Head of caudate nucleus (tissue), 42 donors: ENCODE results near the gene CENPS.
"Not testable (repeated sequence)": the region's sequence is repeated elsewhere in the genome, so short reads cannot be mapped to it uniquely, and the experiment has no call there.

Source experiments
- DNase-seq, 42 donors: peaks; one replicate each; pipeline versions ENCODE4 v3.0.0 to v3.0.0-alpha.2; 2020 to 2021; ENCODE audit warnings: mixed read lengths in 7 of 42
- intact Hi-C: fragments of 100-400 bp; cut with DNase I; formaldehyde crosslinking; loops from one replicate; pipeline ENCODE4 v1.15.0; 2022

CENPS gene

DNA sequence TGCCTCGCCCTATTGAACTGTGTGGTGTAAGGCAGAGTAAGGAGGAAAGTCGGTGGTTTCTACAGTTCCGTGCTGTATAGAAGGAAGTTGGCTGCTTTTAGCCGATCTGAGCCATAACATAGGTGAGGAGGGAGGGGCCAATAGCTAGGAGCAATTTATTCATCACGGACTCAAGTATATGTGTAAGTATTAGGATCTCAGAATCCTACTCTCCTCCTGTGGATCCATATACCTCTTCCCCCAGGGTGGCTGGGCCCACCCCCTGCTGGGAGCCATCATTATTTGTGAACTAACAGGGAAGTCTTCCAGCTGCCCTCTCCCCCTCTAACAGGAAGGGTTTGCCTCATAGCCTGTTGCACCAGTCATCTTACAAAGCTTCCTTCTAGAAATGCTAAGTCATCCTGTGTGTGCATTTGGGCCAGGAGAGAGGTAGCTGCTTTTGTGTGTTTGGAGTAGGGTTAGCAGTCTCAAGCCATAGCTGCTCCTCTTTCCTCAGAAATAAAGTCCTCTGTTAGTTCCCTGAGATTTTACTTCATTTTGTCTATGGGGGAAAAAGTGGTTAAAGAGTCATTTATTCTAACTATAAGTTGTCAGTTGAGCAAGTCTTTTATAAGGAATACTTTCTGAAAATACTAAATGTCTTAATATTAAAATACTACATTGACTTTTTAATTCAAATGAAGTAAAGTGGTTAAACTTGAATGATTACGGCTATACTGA, 14.9 kb upstream of the CENPS start:
- peak in 11 of 42 donors; percentile 7 to 63 (median 30) for DNase-seq
- intact Hi-C loops: no loop called here

DNA sequence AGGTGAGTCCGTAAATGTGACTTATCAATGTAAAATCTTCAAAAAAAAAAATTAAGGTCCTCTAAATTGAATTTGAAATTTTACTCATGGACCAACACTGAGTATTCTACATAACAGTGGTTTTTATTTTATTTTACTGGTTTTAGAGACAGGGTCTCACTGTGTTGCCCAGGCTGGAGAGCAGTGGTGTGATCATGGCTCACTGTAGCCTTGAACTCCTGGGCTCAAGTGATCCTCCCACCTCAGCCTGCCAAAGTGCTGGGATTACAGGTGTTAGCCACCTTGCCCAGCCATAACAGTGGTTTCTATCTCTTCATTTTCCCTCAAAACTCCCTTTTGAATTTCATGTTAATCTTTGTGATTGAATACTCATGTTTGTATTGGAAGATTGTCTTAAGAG, 14.3 kb upstream of the CENPS start:
- DNase-seq, intact Hi-C loops: not testable (repeated sequence)

DNA sequence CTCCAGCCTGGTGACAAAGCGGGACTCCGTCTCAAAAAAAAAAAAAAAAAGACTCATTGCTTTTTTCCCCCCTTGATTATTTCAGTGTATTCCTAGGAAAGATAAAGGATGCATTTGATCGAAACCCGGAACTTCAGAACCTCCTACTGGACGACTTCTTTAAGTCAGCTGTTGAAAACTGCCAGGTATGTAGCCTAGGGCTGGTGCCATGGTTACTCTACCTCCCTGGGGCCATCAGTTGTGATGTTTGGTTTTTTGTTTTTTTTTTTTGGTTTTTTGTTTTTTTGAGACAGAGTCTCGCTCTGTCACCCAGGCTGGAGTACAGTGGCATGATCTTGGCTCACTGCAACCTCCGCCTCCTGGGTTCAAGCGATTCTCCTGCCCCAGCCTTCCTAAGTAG, 11.5 kb upstream of the CENPS start:
- intact Hi-C loops, DNase-seq: not testable (repeated sequence)

DNA sequence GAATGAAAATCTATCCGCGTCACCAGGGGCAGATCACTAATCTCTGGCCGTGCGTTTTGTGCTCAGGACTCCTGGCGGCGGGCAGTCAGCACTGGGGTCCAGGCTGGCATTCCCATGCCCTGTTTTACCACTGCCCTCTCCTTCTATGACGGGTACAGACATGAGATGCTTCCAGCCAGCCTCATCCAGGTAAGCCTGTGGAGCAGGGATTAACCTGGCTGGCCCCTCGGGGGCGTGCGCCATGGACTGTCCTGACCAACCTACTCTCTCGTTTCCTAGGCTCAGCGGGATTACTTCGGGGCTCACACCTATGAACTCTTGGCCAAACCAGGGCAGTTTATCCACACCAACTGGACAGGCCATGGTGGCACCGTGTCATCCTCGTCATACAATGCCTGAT, 10.9 kb upstream of the CENPS start:
- intact Hi-C loops: no loop called here
- DNase-seq: no peak

DNA sequence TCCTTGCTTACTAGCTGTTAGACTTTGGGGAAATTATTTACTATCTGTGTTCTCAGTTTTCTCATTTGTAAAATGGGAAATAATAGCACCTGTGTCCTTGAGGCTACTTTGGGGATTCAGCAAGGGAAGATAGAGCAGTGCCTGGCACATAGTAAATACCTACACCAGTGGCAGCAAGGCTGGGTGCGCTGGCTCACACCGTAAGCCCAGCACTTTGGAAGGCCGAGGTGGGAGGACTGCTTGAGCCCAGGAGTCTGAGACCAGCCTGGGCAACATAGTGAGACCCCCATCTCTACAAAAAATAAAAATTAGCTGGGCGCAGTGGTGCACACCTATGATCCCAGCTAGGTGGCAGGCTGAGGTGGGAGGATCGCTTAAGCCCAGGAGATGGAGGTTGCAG, 8.6 kb upstream of the CENPS start:
- DNase-seq: no peak
- intact Hi-C loops: loop anchor here (10.0 kb wide), 1 partner anchor 547 kb away; no protein-coding TSS in a partner anchor

DNA sequence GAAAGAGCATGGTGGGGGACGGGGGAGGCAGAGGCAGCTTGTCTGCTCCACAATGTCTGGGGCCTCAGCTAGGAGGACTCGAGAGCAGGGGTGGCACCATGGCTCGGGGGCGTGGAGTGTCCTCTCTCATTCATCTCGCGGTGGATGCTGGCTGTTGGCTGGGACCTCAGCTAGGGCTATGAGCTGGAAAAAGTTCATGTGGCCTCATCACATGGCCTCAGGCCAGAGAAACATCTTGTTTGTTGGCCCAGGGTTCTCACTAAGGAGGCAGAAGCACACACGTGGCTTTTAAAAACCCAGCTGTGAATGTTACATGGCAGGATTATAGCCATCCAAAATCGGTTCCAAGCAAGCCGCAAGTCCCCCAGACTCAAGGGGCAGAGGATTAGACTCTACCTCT, 6.2 kb upstream of the CENPS start:
- peak in 11 of 42 donors; percentile 12 to 67 (median 32) for DNase-seq

DNA sequence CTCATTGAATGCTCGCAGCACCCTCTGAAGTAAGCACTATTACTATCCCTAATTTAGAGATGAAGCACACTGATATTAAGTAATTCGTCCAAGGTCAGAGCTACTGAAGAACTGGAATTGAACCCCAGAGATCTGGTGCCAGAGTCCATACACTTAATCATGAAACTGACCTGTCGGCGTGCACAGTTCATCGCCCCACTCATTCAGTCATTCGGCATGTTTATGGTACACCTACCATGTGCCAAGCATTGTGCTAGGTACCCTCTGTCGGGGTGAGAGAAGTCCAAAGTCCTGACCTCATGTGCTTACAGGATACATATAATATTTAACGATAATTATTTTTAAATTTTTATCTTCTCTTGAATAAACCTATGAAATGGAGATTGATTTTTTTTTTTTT, 5.6 kb upstream of the CENPS start:
- intact Hi-C loops: loop anchor here (10.0 kb wide), 1 partner anchor 550 kb away; no protein-coding TSS in a partner anchor

More for the DNA sequence above, 6.2 kb upstream of the CENPS start:
- intact Hi-C loops: loop anchor here (10.0 kb wide), 1 partner anchor 549 kb away; no protein-coding TSS in a partner anchor

DNA sequence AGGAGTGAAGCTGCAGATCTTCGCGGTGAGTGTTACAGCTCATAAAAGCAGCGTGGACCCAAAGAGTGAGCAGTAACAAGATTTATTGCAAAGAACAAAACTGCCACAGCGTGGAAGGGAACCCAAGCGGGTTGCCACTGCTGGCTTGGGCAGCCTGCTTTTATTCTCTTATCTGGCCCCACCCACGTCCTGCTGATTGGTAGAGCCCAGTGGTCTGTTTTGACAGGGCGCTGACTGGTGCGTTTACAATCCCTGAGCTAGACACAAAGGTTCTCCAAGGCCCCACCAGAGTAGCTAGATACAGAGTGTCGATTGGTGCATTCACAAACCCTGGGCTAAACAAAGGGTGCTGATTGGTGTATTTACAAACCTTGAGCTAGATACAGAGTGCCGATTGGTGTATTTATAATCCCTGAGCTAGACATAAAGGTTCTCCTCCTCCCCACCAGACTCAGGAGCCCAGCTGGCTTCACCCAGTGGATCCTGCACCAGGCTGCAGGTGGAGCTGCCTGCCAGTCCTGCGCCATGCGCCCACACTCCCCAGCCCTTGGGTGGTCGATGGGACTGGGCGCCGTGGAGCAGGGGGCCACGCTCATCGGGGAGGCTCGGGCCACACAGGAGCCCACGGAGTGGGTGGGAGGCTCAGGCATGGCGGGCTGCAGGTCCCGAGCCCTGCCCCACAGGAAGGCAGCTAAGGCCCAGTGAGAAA, 4.3 kb upstream of the CENPS start:
- intact Hi-C loops: loop anchor here (10.0 kb wide), 1 partner anchor 551 kb away; no protein-coding TSS in a partner anchor
- not testable (repeated sequence) for DNase-seq

More for the DNA sequence above, 5.6 kb upstream of the CENPS start:
- no peak for DNase-seq

DNA sequence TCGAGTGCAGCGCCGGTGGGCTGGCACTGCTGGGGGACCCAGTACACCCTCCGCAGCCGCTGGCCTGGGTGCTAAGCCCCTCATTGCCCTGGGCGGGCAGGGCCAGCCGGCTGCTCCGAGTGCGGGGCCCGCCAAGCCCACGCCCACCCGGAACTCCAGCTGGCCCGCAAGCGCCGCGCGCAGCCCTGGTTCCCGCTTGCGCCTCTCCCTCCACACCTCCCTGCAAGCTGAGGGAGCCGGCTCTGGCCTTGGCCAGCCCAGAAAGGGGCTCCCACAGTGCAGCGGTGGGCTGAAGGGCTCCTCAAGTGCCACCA, 3.7 kb upstream of the CENPS start:
- intact Hi-C loops: loop anchor here (10.0 kb wide), 1 partner anchor 552 kb away; no protein-coding TSS in a partner anchor
- not testable (repeated sequence) for DNase-seq

DNA sequence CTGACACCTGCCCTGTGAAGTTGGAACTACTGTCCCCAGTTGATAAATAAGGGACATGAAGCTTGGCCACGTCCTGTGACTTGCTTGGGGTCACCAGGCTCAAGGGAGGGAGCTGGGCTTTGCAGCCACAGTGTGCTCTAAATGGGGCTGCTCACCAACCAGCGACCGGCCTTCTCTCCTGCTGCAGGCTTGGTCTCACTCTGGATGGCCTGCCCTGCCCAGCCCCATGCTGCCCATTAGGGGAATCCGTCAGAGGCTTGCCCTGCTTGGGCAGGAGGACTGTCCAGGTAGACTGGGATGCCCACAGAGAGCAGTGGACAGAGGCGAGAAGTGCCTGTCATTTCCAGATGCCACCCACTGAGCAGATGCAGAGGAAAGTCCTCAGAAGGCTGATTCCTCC, 1.2 kb upstream of the CENPS start:
- peak in 1 of 42 donors; percentile 15 for DNase-seq
- intact Hi-C loops: loop anchor here (10.0 kb wide), 1 partner anchor 554 kb away; no protein-coding TSS in a partner anchor

DNA sequence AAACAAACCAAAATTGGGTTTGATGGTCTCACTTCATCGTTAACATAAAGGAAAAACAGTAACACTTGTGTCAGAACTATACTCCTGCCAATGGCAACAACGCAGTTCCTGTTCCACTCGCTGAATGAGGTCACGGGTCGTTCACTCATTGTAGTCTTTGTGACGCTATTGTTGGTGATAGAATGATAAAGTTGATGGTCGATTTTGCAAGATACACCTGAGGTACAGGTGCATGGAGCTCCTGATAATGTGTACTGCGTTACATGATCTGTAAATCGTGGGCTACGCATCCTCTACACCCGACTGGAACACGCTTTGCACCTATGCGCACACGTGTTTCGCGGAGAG, 391 bp upstream of the CENPS start:
- DNase-seq: peak in 10 of 42 donors; percentile 8 to 38 (median 19)
- intact Hi-C loops: loop anchor here (2.0 to 10.0 kb wide), 2 partner anchors 53 to 555 kb away; no protein-coding TSS in a partner anchor

DNA sequence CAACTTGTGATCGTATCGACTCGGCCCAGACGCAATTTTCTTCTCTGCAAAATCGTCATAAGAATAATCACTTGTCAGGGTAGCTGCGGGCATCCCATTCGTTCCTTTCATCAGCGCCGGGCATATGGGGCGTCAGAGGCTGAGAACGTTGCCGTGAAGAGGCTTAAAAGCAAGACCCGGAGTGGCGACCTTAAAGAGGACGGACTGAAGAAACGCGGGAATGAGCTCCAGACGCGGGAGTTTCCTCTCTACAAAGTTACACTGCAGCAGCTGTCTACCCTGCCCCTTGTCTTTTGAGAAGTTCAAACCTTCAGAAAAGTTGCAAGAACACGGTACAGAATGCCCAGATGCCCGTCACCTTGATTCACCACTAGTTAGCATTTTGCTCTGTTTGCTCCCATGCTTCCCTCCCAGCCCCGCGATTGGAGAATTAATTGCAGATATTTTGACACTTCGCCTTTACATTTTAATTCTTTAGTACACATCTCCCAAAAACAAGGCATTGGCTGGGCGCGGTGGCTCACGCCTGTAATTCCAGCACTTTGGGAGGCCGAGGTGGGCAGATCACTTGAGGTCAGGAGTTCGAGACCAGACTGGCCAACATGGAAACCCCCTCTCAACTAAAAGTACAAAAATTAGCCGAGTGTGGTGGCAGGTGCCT, 967 bp downstream of the CENPS start:
- DNase-seq: peak in 6 of 42 donors; percentile 4 to 24 (median 10)
- intact Hi-C loops: loop anchor here (2.0 kb wide), 1 partner anchor 54 kb away; no protein-coding TSS in a partner anchor

DNA sequence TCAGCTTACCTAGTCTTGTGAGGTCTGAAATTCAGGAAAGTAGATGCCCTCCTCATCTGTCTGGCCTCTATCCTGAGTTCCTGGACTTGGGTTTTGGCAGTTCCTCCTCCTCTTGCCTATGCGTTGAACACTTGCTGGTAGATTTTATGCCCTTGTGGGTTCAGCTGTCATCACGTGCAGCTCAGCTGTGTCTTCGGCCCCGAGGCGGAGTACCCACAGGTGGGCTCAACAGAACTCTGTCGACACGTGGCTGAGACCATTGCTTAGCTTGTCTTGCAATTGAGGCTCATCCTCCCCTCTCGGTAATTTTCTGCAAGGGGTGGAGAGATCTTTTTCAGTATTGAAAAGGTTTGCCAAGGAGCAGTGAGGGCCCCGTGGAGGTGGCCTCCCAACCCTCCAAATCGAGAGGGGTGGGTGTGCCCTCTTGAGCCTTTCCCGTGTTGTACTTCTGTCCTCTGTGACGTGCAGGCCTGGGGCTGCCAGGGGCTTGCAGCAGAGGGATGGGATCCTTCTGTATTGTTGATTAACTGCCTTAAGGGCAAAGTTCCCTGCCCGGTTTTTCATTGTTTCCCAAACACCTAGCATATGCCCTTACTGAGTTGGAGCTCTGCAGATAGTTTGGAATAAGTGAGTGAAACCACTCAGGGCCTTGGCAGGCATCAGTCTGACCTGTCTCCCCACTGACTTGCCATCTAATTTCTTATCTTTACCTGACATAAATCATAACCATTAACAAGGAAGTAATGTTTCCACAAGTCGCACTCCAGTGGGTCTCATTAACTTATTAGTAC, 2.9 kb downstream of the CENPS start:
- intact Hi-C loops: no loop called here
- DNase-seq: no peak

DNA sequence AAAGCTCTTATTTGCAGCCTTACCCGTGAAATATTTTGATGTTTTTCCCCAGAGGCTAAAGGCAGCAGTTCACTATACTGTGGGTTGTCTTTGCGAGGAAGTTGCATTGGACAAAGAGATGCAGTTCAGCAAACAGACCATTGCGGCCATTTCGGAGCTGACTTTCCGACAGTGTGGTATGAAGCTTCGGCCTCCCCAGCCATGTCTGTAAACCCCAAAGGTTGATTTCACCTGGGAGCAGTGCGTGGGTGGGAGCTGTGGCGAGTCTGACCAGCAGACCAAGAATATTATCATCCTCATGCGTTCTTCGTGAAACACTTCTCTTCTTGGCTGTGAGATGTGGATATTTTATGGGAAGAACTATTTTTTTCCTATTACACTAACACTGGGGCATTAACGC, 3.6 kb downstream of the CENPS start:
- DNase-seq: no peak
- intact Hi-C loops: no loop called here

DNA sequence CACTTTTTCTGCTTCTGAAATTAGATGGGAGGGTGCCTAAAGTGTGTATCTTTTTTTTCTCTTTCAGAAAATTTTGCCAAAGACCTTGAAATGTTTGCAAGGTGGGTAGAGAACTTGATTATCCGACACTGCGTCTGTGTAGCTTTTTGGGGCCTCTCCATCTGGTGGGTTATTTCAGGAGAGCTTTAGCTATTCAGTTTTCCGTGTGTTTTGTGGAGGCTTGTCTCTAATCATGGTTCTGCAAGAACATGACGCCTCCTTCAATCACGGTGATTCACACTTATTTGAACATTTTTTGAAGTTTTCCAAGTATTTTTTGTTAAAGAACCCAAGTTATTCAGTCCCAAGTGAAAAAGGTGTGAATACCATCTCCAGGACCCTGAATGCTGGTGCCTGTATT, 4.4 kb downstream of the CENPS start:
- intact Hi-C loops: no loop called here
- peak in 8 of 42 donors; percentile 13 to 61 (median 34) for DNase-seq

DNA sequence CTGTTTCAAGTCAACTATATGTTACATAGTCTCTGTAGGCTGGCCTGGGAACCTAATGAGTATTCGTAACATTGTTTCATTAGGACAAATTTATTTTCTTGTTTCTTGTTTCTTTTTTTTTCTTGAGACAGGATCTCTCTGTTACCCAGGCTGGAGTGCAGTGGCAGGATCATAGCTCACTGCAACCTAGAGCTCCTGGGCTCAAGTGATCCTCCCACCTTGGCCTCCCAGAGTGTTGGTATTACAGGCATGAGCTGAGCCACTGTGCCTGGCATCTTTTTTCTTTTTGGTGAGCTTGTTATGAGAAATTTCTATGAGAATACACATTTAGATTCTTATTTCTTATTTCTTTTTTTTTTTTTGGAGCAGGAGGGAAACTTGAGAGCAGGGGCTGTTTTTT, 6.8 kb downstream of the CENPS start:
- DNase-seq: no peak
- intact Hi-C loops: no loop called here

DNA sequence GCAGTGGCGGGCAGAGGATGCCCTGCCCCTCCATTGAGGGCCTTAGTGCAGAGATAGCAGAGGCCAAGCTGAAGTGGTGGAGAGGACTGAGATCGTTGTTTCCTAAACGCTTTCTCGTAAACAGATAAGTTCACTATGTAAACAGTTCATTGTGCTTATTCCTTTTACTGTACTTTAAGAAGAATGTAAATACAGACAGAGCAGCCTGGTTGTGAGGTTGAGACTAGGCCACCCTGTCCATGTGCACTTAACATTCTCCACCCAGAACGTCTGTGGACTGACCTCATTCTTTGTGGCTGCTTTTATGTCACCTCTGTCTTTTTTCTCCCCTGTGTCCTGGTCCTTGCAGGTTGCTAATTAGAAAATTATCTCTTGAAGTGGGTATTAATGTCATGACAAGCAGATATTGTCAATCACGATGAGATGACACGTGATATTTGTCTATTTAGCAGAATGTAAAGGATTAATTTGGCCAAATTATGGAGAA, 8.5 kb downstream of the CENPS start:
- intact Hi-C loops: no loop called here
- DNase-seq: no peak

DNA sequence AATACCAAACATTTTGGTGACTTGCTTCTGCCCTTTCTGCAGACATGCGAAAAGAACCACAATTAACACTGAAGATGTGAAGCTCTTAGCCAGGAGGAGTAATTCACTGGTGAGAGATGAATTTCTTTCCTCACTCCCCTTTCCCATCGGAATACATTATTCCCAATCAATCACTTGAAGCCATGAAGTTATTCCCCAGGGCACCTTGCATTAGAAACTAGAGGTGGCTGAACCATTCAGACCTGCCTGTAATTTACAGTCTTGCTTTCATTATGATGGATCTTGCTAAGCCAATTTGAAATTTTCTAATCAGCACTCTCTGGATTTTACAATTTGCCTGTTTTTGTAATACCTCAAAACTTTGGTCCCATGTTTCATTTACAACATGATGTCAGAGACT, 10.1 kb downstream of the CENPS start:
- no peak for DNase-seq
- intact Hi-C loops: no loop called here

DNA sequence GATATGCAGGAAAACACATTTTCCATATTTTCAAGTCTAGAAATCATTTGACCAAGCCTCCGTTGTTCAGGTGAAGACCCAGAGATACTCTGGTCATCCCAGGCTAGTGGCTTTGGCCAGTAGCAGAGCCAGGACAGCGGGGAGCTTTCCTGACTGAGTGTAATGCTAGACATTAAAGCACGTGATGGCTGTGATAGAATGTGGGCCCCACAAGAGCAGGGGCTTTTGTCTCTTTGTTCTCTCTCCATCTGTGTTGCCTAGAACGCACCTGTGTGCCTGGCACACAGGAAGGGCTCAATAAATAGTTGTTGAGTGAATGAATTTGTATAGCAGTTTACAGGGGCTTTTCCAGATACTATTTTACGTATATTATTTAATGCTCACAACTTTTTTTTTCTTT, 10.6 kb downstream of the CENPS start:
- no peak for DNase-seq
- intact Hi-C loops: no loop called here
